Measurements from ENCODE around the gene GAPVD1. TPM values are rescaled to one million over a fixed set of nuclear protein-coding genes. Genes with fewer than 3 reads are reported as not detected.

The GAPVD1 gene
- total RNA-seq, 1 experiment from 2014 or later, result 33.3 TPM

DNA sequence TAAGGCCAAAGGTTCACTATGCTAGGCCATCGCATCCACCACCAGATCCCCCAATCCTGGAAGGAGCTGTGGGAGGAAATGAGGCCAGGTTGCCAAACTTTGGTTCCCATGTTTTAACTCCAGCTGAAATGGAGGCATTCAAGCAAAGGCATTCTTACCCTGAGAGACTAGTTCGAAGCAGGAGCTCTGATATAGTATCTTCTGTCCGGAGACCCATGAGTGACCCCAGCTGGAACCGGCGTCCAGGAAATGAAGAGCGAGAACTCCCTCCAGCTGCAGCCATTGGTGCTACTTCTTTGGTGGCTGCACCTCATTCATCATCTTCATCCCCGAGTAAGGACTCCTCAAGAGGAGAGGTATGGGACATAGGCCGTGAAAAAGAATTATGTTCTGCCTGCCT, 75.6 kb downstream of the GAPVD1 start:
- no peak for TF ChIP-seq ZNF317 (CRISPR knock-in tag; IDR thresholded peaks at IDR 0.05; ENCODE audit: borderline replicate concordance, low read depth)
- TF ChIP-seq, protein P1, sequence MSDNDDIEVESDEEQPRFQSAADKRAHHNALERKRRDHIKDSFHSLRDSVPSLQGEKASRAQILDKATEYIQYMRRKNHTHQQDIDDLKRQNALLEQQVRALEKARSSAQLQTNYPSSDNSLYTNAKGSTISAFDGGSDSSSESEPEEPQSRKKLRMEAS (CRISPR knock-in tag; IDR thresholded peaks at IDR 0.05), result no peak
- no peak for TF ChIP-seq RORB (CRISPR knock-in tag; IDR thresholded peaks at IDR 0.05)
- no peak for TF ChIP-seq FOXJ3 (CRISPR knock-in tag; IDR thresholded peaks at IDR 0.05; ENCODE audit: borderline replicate concordance)
- no peak for TF ChIP-seq SMAD3 (CRISPR knock-in tag; IDR thresholded peaks at IDR 0.05; ENCODE audit: borderline replicate concordance)
- TF ChIP-seq NR2C2 (CRISPR knock-in tag; IDR thresholded peaks at IDR 0.05), result no peak
- TF ChIP-seq, protein P2, sequence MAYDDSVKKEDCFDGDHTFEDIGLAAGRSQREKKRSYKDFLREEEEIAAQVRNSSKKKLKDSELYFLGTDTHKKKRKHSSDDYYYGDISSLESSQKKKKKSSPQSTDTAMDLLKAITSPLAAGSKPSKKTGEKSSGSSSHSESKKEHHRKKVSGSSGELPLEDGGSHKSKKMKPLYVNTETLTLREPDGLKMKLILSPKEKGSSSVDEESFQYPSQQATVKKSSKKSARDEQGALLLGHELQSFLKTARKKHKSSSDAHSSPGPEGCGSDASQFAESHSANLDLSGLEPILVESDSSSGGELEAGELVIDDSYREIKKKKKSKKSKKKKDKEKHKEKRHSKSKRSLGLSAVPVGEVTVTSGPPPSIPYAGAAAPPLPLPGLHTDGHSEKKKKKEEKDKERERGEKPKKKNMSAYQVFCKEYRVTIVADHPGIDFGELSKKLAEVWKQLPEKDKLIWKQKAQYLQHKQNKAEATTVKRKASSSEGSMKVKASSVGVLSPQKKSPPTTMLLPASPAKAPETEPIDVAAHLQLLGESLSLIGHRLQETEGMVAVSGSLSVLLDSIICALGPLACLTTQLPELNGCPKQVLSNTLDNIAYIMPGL (CRISPR knock-in tag; IDR thresholded peaks at IDR 0.05), result no peak
- TF ChIP-seq GRHL2 (CRISPR knock-in tag; IDR thresholded peaks at IDR 0.05; ENCODE audit: insufficient replicate concordance, severe bottlenecking), result no peak
- TF ChIP-seq, protein P3, sequence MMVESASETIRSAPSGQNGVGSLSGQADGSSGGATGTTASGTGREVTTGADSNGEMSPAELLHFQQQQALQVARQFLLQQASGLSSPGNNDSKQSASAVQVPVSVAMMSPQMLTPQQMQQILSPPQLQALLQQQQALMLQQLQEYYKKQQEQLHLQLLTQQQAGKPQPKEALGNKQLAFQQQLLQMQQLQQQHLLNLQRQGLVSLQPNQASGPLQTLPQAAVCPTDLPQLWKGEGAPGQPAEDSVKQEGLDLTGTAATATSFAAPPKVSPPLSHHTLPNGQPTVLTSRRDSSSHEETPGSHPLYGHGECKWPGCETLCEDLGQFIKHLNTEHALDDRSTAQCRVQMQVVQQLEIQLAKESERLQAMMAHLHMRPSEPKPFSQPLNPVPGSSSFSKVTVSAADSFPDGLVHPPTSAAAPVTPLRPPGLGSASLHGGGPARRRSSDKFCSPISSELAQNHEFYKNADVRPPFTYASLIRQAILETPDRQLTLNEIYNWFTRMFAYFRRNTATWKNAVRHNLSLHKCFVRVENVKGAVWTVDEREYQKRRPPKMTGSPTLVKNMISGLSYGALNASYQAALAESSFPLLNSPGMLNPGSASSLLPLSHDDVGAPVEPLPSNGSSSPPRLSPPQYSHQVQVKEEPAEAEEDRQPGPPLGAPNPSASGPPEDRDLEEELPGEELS (CRISPR knock-in tag; IDR thresholded peaks at IDR 0.05), result no peak
- TF ChIP-seq, protein P4, sequence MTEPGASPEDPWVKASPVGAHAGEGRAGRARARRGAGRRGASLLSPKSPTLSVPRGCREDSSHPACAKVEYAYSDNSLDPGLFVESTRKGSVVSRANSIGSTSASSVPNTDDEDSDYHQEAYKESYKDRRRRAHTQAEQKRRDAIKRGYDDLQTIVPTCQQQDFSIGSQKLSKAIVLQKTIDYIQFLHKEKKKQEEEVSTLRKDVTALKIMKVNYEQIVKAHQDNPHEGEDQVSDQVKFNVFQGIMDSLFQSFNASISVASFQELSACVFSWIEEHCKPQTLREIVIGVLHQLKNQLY (CRISPR knock-in tag; IDR thresholded peaks at IDR 0.05), result no peak
- no peak for TF ChIP-seq NR3C1 (CRISPR knock-in tag; conservative IDR thresholded peaks at IDR 0.05; ENCODE audit: low read depth)
- no peak for TF ChIP-seq ZNF121 (CRISPR knock-in tag; IDR thresholded peaks at IDR 0.05)
- no peak for TF ChIP-seq ATF1 (CRISPR knock-in tag; IDR thresholded peaks at IDR 0.05)
- TF ChIP-seq, protein P5, sequence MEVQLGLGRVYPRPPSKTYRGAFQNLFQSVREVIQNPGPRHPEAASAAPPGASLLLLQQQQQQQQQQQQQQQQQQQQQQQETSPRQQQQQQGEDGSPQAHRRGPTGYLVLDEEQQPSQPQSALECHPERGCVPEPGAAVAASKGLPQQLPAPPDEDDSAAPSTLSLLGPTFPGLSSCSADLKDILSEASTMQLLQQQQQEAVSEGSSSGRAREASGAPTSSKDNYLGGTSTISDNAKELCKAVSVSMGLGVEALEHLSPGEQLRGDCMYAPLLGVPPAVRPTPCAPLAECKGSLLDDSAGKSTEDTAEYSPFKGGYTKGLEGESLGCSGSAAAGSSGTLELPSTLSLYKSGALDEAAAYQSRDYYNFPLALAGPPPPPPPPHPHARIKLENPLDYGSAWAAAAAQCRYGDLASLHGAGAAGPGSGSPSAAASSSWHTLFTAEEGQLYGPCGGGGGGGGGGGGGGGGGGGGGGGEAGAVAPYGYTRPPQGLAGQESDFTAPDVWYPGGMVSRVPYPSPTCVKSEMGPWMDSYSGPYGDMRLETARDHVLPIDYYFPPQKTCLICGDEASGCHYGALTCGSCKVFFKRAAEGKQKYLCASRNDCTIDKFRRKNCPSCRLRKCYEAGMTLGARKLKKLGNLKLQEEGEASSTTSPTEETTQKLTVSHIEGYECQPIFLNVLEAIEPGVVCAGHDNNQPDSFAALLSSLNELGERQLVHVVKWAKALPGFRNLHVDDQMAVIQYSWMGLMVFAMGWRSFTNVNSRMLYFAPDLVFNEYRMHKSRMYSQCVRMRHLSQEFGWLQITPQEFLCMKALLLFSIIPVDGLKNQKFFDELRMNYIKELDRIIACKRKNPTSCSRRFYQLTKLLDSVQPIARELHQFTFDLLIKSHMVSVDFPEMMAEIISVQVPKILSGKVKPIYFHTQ (CRISPR knock-in tag; IDR thresholded peaks at IDR 0.05), result no peak
- TF ChIP-seq, protein P6, sequence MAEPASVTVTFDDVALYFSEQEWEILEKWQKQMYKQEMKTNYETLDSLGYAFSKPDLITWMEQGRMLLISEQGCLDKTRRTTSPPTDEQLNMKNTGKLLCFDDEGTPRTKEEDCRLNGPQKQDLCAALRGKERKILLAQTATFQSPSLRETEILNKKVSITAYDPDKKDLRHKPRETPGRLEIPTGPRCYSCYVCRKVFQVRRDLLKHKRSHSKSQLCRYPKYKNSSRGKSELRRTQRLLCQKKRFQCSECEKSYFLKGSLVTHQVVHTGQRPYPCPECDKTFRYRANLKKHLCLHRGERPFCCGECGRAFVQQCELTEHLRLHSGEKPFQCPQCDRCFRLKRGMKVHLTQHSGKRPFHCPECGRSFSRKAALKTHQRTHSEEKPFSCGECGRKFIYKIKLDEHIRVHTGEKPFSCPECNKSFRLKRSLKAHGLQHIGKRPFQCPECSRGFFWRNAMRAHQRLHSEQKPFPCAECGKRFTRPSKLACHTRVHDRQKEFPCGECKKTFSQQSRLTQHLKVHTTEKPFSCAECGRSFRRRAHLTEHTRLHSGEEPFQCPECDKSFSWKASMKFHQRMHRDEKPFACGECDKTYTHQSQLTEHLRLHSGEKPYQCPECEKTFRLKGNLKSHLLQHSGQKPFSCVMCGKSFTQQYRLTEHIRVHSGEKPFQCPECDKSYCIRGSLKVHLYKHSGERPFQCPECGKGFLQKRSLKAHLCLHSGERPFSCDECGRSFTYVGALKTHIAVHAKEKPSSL (CRISPR knock-in tag; conservative IDR thresholded peaks at IDR 0.05), result no peak
- no peak for TF ChIP-seq NFE2L1 (CRISPR knock-in tag; IDR thresholded peaks at IDR 0.05)
- TF ChIP-seq CREB1 (CRISPR knock-in tag; IDR thresholded peaks at IDR 0.05), result no peak
- TF ChIP-seq, protein P7, sequence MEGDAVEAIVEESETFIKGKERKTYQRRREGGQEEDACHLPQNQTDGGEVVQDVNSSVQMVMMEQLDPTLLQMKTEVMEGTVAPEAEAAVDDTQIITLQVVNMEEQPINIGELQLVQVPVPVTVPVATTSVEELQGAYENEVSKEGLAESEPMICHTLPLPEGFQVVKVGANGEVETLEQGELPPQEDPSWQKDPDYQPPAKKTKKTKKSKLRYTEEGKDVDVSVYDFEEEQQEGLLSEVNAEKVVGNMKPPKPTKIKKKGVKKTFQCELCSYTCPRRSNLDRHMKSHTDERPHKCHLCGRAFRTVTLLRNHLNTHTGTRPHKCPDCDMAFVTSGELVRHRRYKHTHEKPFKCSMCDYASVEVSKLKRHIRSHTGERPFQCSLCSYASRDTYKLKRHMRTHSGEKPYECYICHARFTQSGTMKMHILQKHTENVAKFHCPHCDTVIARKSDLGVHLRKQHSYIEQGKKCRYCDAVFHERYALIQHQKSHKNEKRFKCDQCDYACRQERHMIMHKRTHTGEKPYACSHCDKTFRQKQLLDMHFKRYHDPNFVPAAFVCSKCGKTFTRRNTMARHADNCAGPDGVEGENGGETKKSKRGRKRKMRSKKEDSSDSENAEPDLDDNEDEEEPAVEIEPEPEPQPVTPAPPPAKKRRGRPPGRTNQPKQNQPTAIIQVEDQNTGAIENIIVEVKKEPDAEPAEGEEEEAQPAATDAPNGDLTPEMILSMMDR (IDR thresholded peaks at IDR 0.05), result no peak
- TF ChIP-seq CBFB (CRISPR knock-in tag; IDR thresholded peaks at IDR 0.05; ENCODE audit: low read depth), result no peak
- H3K4me1 Mint-ChIP-seq, result no peaks in the 10 kb centered on the region; the same call in 1 of the 2 replicates
- no peaks in the 10 kb centered on the region for H3K9me3 Mint-ChIP-seq
- ATAC-seq, result no peak
- peaks cover 20% of the 10 kb centered on the region for H3K36me3 Mint-ChIP-seq
- DNase-seq (ENCODE audit: low spot score), result peak; percentile 18
- H3K27me3 Mint-ChIP-seq (ENCODE audit: low read depth), result no peaks in the 10 kb centered on the region
- ChIA-PET CTCF (interaction anchor here (0.7 kb wide), 1 partner anchor 81 kb away, joined by 4 read pairs; no protein-coding TSS in a partner anchor), POLR2A (no interaction called here)
- no peak overlapping the region; the same call in 1 of the 2 replicates for H3K27ac Mint-ChIP-seq
- no peak overlapping the region for H3K4me3 Mint-ChIP-seq
